HPDE6-E6E7 (cell line): ENCODE measurements around the gene KLK2.
"Not testable (repeated sequence)": the region's sequence is repeated elsewhere in the genome, so short reads cannot be mapped to it uniquely, and the experiment has no call there.

Experiments used
- DNase-seq: peaks from one replicate; pipeline ENCODE4 v3.0.0; 2011; ENCODE audit warnings: missing footprints; ENCODE audit errors: extremely low spot score

KLK2 gene

GRCh38 chr19:50894478-50895356 is 21.5 kb downstream of the KLK2 start:
- DNase-seq, result no peak

GRCh38 chr19:50896089-50896590 is 22.9 kb downstream of the KLK2 start:
- not testable (repeated sequence) for DNase-seq

- peak; percentile 27 for DNase-seq
Measured at GRCh38 chr19:50896591-50897190, 23.5 kb downstream of the KLK2 start.

- DNase-seq, result no peak
Measured at GRCh38 chr19:50897191-50897607, 24.0 kb downstream of the KLK2 start.

- no peak for DNase-seq
Measured at GRCh38 chr19:50897612-50898011, 24.4 kb downstream of the KLK2 start.

- no peak for DNase-seq
Measured at GRCh38 chr19:50898018-50898417, 24.8 kb downstream of the KLK2 start.

GRCh38 chr19:50899569-50899968 is 26.3 kb downstream of the KLK2 start:
- DNase-seq, result no peak

GRCh38 chr19:50902640-50903039 is 29.4 kb downstream of the KLK2 start:
- no peak for DNase-seq

GRCh38 chr19:50906217-50906616 is 33.0 kb downstream of the KLK2 start:
- no peak for DNase-seq

GRCh38 chr19:50908336-50908735 is 35.1 kb downstream of the KLK2 start:
- no peak for DNase-seq

- no peak for DNase-seq
Measured at GRCh38 chr19:50909240-50910070, 36.2 kb downstream of the KLK2 start.

- DNase-seq, result no peak
Measured at GRCh38 chr19:50910722-50911121, 37.5 kb downstream of the KLK2 start.

GRCh38 chr19:50911206-50912101 is 38.2 kb downstream of the KLK2 start, which contains the start of gene KLK4:
KLK4 (minus strand) TSS chr19:50911395; CDS start chr19:50910738, 657 bp downstream.
- no peak for DNase-seq

- no peak for DNase-seq
Measured at GRCh38 chr19:50912102-50912599, 38.9 kb downstream of the KLK2 start.

GRCh38 chr19:50912727-50913716 is 39.8 kb downstream of the KLK2 start:
- DNase-seq, result no peak

GRCh38 chr19:50916069-50916468 is 42.8 kb downstream of the KLK2 start:
- DNase-seq, result no peak

- DNase-seq, result no peak
Measured at GRCh38 chr19:50921426-50922316, 48.4 kb downstream of the KLK2 start.

- peak; percentile 88 for DNase-seq
Measured at GRCh38 chr19:50922317-50922853, 49.1 kb downstream of the KLK2 start.
